Glomerular endothelial cell (primary cell): ENCODE results near the gene PTPRN2. TPM values are rescaled to one million over a fixed set of nuclear protein-coding genes. Genes with fewer than 3 reads are reported as not detected.
"Not testable (repeated sequence)": the region's sequence is repeated elsewhere in the genome, so short reads cannot be mapped to it uniquely, and the experiment has no call there.

Experiments
- DNase-seq: peaks from one replicate; pipeline ENCODE4 v3.0.0-alpha.2; 2011; ENCODE audit warnings: low read depth, low spot score; ENCODE audit errors: extremely low read depth
- total RNA-seq: library from RNA; depleted of rRNA; stranded (reverse); fragments of >200 nt; gene quantifications from 2 replicates; pipeline ENCODE4 v1.2.3, GENCODE V29; 2015

The PTPRN2 gene
- total RNA-seq, 1 donor from 2014 or later: 10.0 TPM

DNA sequence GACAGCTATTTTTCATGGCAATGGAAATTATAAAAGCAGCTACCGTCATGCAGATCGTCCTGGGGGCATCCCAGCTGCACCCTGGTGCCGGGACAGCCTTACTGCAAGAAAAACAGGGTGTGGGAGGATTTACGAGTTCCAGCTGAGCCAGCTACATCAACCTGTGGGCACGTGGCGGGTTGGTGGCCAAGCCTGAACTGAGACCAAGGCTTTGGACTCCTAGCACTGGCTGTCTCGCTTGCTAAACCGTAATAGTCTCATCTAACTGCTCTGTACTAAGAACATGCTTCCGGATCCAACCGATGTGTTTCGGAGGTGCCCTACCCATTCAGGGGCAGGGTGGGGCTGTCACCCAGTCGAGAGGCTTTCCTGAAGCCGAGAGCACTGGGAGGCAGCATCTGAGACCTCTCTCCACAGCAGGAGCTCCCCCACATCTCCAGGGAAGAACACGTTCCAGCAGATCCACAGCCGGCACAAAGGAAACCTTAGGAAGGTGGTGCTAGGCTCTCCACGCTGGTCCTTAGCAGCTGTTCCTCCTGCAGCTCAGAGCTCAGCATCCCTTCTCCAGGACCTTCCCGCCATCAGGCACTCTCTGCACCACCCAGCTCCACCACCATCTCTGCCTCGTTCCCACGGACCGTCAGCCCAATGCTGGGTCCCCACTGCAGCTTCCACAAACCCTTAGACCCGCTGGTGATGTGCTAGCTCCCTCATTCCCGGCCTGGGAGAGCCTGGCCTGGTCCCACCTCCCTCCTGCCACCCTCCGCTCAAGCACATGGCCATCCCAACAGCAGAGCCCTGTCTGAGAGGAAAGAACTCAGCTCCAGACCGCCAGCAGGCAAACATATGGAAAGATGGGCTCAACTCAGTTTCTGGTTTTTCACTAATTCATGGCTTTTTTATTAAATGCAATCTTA, 158.5 kb downstream of the PTPRN2 start:
- no peak for DNase-seq

DNA sequence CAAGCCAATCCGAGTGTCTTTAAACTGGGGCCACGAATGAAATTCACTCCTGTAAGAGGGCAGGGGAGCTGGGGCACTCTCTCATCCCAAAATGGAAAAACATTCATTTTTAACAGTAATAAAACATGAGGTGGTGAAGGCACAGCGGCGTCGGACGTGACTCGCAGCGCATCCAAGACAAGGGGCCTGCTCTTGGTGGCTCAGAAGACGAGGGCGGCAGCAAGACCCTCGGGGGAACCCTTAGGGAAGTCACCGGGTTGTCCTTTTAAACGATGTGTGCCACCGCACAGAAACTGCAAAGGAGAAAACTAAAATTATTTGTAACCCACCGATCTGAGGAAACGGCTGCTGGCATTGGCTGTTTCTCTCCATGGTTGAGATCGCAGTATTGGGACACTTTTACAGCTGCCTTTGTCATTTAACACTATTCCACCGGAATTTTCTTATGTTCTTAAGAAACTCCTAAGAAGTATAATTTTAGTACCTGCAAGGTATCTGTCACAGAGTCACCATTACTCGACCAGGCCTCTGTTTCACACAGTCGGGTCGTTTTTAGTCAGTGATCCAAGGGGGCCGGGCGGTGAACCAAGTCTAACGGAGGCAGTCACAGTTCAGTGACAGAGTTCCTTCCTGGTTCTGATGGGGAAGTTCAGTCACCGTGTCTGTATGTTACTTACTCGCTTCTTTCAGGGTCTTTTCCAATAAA, 159.3 kb downstream of the PTPRN2 start:
- DNase-seq: no peak

GRCh38 chr7:158425676-158426075, 161.9 kb downstream of the PTPRN2 start:
- not testable (repeated sequence) for DNase-seq

- DNase-seq: no peak
These were observed 163.1 kb downstream of the PTPRN2 start for GRCh38 chr7:158424531-158424930.

DNA sequence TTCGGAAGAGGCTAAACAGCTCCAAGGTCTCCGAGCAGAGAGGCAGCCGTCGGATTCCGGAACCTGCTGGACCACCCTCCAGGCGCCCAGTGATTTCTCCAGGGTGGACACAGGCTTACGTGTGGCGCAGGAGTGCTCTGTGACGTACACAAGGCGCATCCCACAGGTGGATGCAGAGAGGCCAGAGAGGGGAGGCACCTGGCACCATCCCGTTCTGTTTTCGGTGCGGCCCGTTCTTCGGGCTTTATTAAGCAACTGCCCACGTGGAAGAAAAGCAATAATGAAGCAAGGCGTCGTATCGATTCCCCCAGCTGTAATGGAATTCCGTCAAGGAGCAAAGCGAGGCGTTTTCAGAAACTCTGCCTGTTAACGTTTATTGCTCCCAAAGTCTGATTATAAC, 163.6 kb downstream of the PTPRN2 start:
- no peak for DNase-seq

DNA sequence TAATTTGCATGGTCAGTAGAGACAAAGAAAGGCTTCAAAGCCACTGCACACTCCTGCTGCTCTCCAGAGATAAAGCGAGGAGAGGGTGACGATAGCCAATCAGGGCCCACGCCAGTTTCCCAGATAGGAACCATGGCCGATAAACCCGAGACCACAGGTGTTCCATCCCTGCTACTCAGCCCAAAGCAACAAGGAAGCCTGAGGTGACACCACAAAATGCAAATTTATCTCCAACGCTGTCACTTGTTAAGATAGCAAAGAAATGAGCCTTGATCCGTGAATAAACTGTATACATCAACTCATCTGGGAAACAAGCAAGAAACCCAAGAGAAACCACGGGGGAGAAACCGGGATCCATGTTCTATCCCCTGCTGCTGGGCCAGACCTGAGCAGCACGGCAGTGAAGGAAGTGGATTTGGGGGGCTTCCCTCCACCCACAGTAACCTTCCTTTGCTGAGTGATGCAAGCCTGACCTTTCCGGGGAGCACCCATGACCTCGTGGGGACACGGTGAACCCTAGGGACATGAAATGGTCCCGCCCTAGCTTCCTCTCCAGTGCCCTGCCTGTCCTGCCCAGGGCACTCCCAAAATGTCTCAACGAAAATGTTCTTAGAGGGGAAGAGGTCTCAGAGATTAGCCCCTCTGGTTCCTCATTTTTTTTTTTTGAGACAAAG, 164.6 kb downstream of the PTPRN2 start:
- DNase-seq: no peak

GRCh38 chr7:158422196-158422886, 165.3 kb downstream of the PTPRN2 start:
- DNase-seq: no peak

DNA sequence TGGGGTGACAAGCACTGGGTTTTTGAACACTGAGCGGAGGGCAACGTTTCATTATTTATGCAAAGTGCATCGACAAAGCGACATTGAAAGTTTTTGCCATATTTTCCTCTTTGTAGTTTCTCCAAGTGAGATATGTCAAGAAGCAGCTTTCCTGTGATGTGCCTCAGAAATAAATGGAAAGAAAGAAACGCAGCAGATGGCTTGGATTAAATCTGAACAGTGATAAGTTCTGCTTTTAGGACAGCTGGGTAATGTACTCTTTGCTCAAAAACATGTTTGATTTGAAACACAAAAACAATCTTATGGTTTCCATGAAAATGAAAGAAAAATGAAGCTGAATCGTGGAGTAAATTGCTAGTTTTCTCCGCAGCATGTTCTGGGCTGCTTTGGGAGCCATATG, 166.3 kb downstream of the PTPRN2 start:
- no peak for DNase-seq

DNA sequence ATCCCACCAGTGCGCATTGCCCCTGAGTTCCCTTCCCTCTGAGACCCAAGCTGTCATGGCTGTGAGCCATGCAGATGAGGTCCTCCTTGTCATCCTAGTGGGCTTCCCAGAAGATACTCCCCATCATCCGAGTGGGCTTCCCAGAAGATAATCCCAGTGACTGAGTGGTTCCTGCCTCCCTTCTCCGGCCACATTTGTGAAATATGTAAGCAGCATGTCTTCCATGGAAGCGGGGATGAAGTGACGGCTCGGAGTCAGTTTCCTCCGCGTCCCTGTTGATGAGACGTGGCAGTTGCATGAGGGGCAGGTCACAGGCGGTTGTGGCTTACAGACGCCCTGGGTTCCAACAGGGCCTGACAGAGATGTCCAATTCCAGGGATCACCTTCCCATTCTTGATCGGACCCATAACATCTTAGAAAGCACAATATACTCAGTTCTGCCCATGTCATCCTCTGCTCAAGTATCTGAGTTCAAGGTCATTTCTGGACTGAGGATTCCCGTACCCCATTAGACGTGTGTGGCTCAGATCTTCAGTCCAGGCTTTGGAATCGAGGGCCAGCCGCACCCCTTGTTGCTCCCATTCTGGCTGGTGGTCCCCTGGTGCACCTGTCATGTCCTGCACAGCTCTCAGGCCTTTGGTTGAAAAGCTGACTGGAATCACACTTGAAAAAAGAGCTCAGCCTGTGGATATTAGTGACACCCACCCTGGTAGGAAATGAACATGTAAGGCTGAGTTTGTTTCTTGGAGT, 166.9 kb downstream of the PTPRN2 start:
- no peak for DNase-seq

DNA sequence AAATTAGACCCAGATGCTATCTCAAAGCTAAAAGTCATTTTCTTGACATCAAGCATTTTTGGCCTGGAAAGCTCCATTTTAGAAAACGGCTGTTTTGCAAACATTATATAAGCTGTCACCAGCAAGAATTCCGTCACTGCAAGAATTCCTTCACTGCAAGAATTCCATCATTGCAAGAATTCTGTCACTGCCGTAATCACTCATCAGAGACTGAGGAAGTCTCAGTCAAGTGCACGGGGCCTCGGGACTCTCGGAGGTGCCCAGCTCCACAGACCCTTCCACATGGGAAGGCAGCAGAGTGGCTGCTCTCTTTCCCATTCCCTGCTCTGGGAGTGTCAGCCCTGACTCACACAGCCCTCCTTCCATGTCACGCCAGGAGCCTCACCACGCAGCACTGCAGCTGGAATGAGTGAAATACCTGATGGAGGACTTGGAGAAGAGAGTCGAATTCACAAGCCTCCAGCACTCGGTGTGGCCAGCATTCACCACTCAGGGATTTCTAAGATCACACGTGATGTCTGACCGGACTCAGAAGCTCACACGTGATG, 168.3 kb downstream of the PTPRN2 start:
- DNase-seq: no peak

- DNase-seq: not testable (repeated sequence)
These were observed 169.2 kb downstream of the PTPRN2 start for GRCh38 chr7:158418395-158418794.

DNA sequence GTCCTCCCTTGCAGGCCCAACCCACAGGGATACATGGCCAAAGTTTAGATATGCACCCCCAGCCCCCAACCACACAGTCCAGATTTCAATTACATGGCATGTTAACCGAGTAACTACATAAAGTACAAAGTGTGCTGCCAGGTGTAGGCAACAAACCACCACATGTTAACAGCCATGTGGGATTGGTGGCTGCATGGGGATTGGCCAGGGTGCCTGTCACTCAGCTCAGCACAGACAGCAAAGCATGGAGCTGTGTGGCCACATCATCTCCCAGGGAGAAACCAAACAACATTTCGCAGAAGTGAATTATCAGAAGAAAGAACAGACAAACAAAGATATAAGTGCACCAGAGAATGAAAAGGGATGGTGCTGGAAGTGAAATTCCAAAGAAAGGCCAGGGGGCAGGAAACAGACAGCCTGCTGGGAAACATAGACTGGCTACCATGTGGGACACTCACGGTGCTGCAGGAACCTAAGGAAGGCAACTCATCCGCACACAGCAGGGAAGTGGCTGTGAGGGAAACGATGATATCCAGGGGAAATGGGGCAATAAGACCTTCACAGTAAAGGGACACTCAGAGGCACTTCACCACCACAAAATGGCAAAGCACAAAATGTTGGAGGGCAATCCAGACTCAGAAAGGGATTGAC, 171.2 kb downstream of the PTPRN2 start:
- DNase-seq: no peak

- DNase-seq: no peak
These were observed 172.3 kb downstream of the PTPRN2 start for GRCh38 chr7:158415316-158415715.

GRCh38 chr7:158414486-158414961, 173.1 kb downstream of the PTPRN2 start:
- DNase-seq: no peak

- DNase-seq: no peak
These were observed 173.6 kb downstream of the PTPRN2 start for GRCh38 chr7:158414002-158414401.

DNA sequence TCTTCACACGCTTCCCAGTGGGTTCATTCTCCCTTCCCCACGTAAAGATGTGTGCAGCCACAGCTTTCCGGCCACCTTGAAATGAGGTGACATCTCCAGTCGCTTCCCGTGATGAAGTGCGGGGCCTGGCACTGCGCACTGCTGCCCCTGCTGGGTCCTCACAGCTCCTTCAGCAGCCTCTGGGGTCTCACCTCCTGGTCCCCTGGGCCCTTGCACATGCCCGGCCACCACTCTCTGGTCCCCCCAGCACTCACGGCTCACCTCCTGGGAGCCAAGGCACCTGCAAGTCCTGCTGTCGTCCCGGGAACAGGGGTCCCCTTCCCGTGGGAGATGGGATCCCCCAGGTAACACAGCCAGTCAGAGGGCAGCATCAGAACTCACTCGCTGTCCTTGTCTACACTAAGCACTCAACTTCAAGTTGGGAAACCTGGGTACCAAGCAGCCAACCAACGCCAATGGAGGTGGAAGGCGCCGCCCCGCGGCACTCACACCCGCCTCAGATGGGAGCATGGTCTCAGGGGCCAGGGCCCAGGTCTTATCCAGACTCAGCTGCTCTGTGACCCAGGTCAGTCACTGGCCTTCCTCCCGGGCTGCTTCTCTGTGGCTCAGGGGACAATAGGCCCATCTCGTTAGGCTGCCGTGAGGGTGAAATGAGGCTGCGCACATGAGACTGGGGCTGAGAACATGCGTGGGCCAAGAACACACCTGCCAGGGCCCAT, 176.2 kb downstream of the PTPRN2 start:
- DNase-seq: no peak

DNA sequence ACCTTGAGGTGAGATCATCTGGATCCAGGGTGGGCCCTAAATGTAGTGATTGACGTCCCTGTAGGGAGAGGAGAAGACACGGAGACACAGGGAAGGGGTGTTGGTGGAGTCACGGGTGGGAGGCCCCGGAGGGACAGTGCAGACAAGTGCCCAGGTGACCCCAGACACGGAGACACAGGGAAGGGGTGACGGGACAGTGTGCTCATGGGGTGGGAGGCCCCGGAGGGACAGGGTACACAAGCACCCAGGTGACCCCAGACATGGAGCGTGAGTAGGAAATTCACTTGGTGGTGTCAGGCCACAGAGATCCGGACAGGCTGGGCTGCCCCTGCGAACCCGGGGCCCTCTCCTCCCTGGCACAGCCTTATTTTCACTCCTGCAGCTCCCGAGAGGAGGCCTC, 176.9 kb downstream of the PTPRN2 start:
- DNase-seq: no peak

- DNase-seq: no peak
These were observed 177.8 kb downstream of the PTPRN2 start for GRCh38 chr7:158409816-158410330.
